ENCODE measurements around the gene EIF3K.
"Not testable (repeated sequence)": the region's sequence is repeated elsewhere in the genome, so short reads cannot be mapped to it uniquely, and the experiment has no call there.

EIF3K gene

DNA sequence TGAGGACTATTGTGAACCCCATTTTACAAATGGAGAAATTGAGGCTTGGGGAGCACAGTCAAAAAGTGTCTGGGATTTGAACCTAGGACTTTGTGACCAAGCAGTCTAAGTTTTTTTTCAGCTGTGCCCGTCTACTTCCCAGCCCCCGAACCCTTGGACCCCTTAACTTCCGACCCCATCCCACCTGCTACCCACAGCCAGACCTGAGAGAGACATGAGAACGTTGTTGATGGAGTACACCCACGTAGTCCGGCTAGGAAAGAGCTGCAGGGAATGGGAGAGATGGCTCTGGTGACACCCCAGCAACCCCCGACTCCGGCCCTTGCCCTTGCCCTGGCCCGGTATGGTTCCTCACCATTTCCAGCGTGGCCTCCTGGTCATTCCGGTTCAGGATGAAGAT is 19.3 kb upstream of the EIF3K start:
- H3K4me1 Mint-ChIP-seq: peaks cover 12 to 13% of the 10 kb centered on the region in 2 donors
- H3K27ac Mint-ChIP-seq: no peak overlapping the region
- H3K27me3 Mint-ChIP-seq: no peaks in the 10 kb centered on the region
- H3K4me3 Mint-ChIP-seq: no peak overlapping the region
- no peak for ATAC-seq (replicated peaks)
- peaks cover 41 to 52% of the 10 kb centered on the region in 2 donors for H3K36me3 Mint-ChIP-seq
- H3K9me3 Mint-ChIP-seq: peaks cover 0 to 3% of the 10 kb centered on the region in 2 donors
- DNase-seq: no peak

- not testable (repeated sequence) for H3K4me3 Mint-ChIP-seq; H3K9me3 Mint-ChIP-seq; ATAC-seq (replicated peaks); H3K27ac Mint-ChIP-seq; DNase-seq; H3K27me3 Mint-ChIP-seq
- H3K36me3 Mint-ChIP-seq: peaks cover 36 to 46% of the 10 kb centered on the region in 2 donors
- peaks cover 14 to 21% of the 10 kb centered on the region in 2 donors for H3K4me1 Mint-ChIP-seq
These were observed 16.1 kb upstream of the EIF3K start for GRCh38 chr19:38602856-38603255.

GRCh38 chr19:38606131-38606530 is 12.9 kb upstream of the EIF3K start:
- Mint-ChIP-seq H3K27me3 (no peaks in the 10 kb centered on the region), H3K4me1 (peaks cover 10 to 26% of the 10 kb centered on the region in 2 donors), H3K36me3 (peaks cover 50 to 56% of the 10 kb centered on the region in 2 donors), H3K4me3 (no peak overlapping the region), H3K27ac (peak overlapping the region; percentile 48), H3K9me3 (peaks cover 0 to 3% of the 10 kb centered on the region in 2 donors)
- DNase-seq (no peak), ATAC-seq (replicated peaks) (no peak)

GRCh38 chr19:38614289-38614688 is 4.7 kb upstream of the EIF3K start:
- Mint-ChIP-seq H3K4me1 (peaks cover 34 to 73% of the 10 kb centered on the region in 2 donors), H3K27ac (peak overlapping the region; percentile 9), H3K27me3 (no peaks in the 10 kb centered on the region), H3K9me3 (no peaks in the 10 kb centered on the region), H3K36me3 (peaks cover 54 to 62% of the 10 kb centered on the region in 2 donors), H3K4me3 (peak overlapping the region in 1 of 2 donors; percentile 32)
- no peak for ATAC-seq (replicated peaks)
- DNase-seq: no peak

DNA sequence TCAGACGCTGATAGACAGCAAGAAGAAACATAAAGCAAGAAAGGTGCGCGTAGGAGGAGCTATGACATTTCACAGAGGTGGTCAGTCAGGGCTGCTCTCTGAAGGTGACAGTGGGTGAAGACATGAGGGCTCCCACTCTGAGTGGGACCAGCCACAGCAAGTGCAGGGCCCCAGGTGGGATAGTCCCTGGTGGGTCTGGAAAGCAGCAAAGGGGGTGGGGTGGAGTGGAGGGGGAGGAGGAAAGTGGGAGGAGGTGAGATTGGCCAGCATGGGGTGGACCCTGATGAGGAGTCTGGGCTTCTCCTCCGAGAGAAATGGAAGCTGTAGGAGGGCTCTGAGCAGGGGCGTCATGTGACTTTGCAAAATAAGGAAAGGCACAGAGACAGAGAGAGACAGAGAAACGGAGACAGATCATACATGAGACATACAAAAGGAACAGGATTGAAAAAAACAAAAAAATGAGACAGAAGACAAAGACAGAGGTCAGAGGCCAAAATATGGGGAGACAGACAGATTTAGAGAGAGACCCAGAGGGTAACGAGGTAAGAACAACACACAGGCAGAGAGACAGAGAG is 3.9 kb upstream of the EIF3K start:
- Mint-ChIP-seq H3K4me1 (peaks cover 39 to 81% of the 10 kb centered on the region in 2 donors), H3K36me3 (peaks cover 54 to 61% of the 10 kb centered on the region in 2 donors), H3K4me3 (peak overlapping the region; percentile 62 to 77), H3K27me3 (no peaks in the 10 kb centered on the region), H3K9me3 (no peaks in the 10 kb centered on the region), H3K27ac (peak overlapping the region; percentile 93)
- ATAC-seq (replicated peaks) (no peak), DNase-seq (no peak)

GRCh38 chr19:38616265-38616664 is 2.7 kb upstream of the EIF3K start:
- Mint-ChIP-seq H3K9me3 (no peaks in the 10 kb centered on the region), H3K4me3 (peak overlapping the region; percentile 97 to 100), H3K27me3 (no peaks in the 10 kb centered on the region), H3K27ac (peak overlapping the region; percentile 99), H3K4me1 (peaks cover 40 to 76% of the 10 kb centered on the region in 2 donors), H3K36me3 (peaks cover 44 to 55% of the 10 kb centered on the region in 2 donors)
- DNase-seq: no peak
- ATAC-seq (replicated peaks): no peak

DNA sequence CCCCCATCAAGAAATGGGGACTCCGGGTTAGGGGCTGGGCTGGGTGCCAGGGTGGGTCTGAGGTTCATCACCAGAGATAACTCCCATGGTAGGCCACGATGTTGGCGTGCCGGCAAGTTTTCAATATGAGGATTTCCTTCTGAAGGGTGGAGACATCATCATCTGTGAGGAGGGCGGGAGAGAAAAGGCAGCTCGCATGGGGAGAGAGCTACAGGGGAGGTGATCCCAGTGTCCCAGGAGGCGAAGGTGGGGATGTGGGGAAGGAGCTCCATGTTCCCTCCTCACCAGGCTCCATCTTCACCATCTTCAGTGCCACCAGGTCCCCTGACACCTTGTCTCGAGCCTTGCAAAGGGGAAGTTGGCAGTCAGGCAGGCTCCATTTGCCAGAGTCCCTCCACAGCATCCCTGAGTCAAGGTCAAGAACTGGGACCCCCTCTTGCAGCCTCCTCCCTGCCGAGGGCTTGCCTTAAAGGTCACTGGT is 1.7 kb upstream of the EIF3K start:
- Mint-ChIP-seq H3K4me3 (peak overlapping the region; percentile 97 to 100), H3K4me1 (peaks cover 39 to 84% of the 10 kb centered on the region in 2 donors), H3K27me3 (no peaks in the 10 kb centered on the region), H3K27ac (peak overlapping the region; percentile 99), H3K9me3 (no peaks in the 10 kb centered on the region), H3K36me3 (peaks cover 52 to 63% of the 10 kb centered on the region in 2 donors)
- DNase-seq (peak; percentile 44), ATAC-seq (replicated peaks) (peak; percentile 19 to 25)

GRCh38 chr19:38617764-38618589 is 1.0 kb upstream of the EIF3K start, which contains the start of gene MAP4K1:
Gene MAP4K1, minus strand, starts transcription at chr19:38617953. Its CDS starts 58 bp downstream, at chr19:38617895.
- Mint-ChIP-seq H3K27me3 (no peaks in the 10 kb centered on the region), H3K27ac (peak within 1 kb of the TSS; percentile 99), H3K9me3 (no peaks in the 10 kb centered on the region), H3K4me3 (peak within 1 kb of the TSS; percentile 97 to 100), H3K4me1 (peaks cover 34 to 77% of the 10 kb centered on the region in 2 donors), H3K36me3 (peaks cover 46 to 58% of the 10 kb centered on the region in 2 donors)
- DNase-seq (peak; percentile 91), ATAC-seq (replicated peaks) (peak; percentile 83 to 87)

DNA sequence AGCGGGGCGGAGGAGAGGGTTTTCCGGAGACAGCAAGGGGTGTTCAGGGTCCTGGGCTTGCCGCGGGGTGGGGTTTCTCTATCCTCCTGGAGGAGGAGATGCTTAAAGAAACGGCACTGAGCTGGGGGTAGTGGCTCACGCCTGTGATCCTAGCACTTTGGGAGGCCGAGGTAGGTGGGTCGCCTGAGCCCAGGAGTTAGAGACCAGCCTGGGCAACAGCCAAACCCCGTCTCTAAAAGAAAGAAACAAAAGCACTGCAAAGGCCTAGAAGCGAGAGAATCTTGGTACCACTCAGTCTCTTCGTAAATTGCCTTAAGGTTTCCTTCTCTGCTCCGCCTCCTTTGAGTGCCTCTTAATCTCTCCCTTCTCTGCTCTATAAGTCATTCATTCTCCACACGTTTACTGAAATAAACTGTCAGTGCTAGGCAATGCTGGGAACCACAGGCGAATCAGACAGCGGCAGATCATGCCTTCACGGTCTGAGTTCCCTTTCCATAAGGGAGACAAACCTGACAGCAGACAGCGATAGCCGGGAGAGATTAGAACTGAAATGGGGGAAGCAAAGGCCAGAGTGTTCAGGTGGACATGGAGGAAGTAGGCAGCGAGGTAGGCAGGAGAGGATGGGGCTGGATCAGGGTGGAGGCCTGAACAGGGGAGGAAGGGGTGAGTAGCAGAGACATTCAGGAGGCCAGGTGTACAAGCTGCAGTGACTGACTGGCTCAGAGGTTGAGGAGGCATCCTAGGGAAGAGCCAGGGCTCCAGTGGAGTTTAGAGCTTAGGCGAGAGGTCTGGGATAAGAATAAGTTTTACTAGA is 580 bp downstream of the EIF3K start:
- H3K4me1 Mint-ChIP-seq: peaks cover 26 to 62% of the 10 kb centered on the region in 2 donors

DNA sequence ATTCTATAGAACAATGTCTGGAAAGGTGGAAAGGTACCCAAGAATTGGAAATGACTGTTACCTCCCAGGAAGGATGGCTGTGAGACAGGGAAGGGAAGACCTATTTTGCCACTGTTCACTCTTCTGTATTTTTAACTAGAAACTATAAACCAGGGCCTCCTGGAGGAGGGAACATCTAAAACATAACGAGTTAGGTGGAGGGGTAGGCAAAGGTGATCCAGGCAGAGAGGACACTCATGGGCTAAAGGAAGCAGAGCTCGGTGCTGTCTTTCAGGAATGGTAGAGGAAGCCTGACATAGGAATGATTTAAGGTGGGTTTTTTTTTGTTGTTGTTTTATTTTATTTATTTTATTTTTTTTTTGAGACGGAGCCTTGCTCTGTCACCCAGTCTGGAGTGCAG is 5.8 kb downstream of the EIF3K start:
- Mint-ChIP-seq H3K27ac (no peak overlapping the region), H3K36me3 (peaks cover 39 to 64% of the 10 kb centered on the region in 2 donors), H3K9me3 (no peaks in the 10 kb centered on the region), H3K27me3 (no peaks in the 10 kb centered on the region), H3K4me1 (peaks cover 8 to 34% of the 10 kb centered on the region in 2 donors), H3K4me3 (no peak overlapping the region)
- DNase-seq (no peak), ATAC-seq (replicated peaks) (no peak)

More for the DNA sequence above, 580 bp downstream of the EIF3K start:
- no peak for DNase-seq
- no peak for ATAC-seq (replicated peaks)
- Mint-ChIP-seq H3K27ac (peak overlapping the region; percentile 99), H3K4me3 (peak overlapping the region; percentile 97 to 100), H3K36me3 (peaks cover 47 to 57% of the 10 kb centered on the region in 2 donors), H3K27me3 (no peaks in the 10 kb centered on the region), H3K9me3 (no peaks in the 10 kb centered on the region)

DNA sequence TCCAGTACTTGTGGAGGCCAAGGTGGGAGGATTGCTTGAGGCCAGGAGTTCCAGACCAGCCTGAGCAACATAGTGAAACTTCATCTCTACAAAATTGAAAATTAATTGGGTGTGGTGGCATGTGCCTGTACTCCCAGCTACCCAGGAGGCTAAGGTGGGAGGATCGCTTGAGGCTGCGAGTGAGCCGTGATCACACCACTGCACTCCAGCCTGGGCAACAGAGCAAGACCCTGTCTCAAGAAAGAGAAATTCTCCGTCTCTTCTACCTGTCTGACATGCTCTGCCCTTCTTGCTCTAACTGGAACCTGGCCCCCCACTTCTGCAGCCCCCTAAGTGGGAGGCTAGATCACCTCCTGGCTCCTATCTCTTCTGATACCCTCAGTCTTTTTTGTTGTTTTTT is 7.4 kb downstream of the EIF3K start:
- H3K27ac Mint-ChIP-seq: no peak overlapping the region
- DNase-seq: no peak
- H3K27me3 Mint-ChIP-seq: no peaks in the 10 kb centered on the region
- peaks cover 46 to 68% of the 10 kb centered on the region in 2 donors for H3K36me3 Mint-ChIP-seq
- H3K4me1 Mint-ChIP-seq: peaks cover 2 to 26% of the 10 kb centered on the region in 2 donors
- no peak for ATAC-seq (replicated peaks)
- no peaks in the 10 kb centered on the region for H3K9me3 Mint-ChIP-seq
- no peak overlapping the region for H3K4me3 Mint-ChIP-seq

DNA sequence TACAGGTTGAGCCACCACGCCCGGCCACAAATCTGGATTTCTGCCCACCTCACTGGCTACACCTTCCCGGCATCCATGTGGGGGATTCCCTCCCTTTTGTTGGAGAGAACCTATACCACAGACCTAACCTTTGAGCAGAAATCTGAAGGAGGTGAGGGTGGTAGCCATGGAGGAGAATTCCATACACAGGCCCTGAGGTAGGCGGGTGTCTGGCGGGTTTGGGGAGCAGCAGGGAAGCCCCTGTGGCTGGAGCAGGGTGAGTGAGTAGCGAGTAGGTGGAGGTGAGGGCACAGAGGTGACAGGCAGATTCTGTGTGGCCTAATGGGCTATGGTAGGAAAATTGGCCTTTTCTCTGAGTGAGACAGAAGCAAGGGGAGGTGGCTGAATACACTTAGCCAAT is 10.6 kb downstream of the EIF3K start:
- ATAC-seq (replicated peaks): no peak
- peaks cover 44 to 64% of the 10 kb centered on the region in 2 donors for H3K36me3 Mint-ChIP-seq
- peak overlapping the region; percentile 73 for H3K27ac Mint-ChIP-seq
- no peaks in the 10 kb centered on the region for H3K27me3 Mint-ChIP-seq
- no peak overlapping the region for H3K4me3 Mint-ChIP-seq
- DNase-seq: no peak
- H3K9me3 Mint-ChIP-seq: peaks cover 0 to 3% of the 10 kb centered on the region in 2 donors
- peaks cover 8 to 28% of the 10 kb centered on the region in 2 donors for H3K4me1 Mint-ChIP-seq

DNA sequence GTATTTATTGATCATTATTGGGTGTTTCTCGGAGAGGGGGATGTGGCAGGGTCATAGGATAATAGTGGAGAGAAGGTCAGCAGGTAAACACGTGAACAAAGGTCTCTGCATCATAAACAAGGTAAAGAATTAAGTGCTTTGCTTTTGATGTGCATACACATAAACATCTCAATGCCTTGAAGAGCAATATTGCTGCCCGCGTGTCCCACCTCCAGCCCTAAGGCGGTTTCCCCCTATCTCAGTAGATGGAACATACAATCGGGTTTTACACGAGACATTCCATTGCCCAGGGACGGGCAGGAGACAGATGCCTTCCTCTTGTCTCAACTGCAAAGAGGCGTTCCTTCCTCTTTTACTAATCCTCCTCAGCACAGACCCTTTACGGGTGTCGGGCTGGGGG is 12.3 kb downstream of the EIF3K start:
- Mint-ChIP-seq H3K4me1 (peaks cover 15 to 36% of the 10 kb centered on the region in 2 donors), H3K27ac (peak overlapping the region; percentile 20), H3K36me3 (peaks cover 47 to 65% of the 10 kb centered on the region in 2 donors)
- H3K9me3 Mint-ChIP-seq; H3K27me3 Mint-ChIP-seq; DNase-seq; ATAC-seq (replicated peaks); H3K4me3 Mint-ChIP-seq: not testable (repeated sequence)

All from stimulated activated naive B cell treated with anti-CD40 and anti-IgM and Interleukin-4, amounts not matched to agents 10 μg/mL and 1 μg/mL and 100 μg/mL, for 72 hours (primary cell).